IMR-90 (cell line): ENCODE data around the gene WDR81. TPM values are rescaled to one million over a fixed set of nuclear protein-coding genes. Genes with fewer than 3 reads are reported as not detected.

Source experiments
- ATAC-seq: fragments of 200-7000 bp; cut with Tn5 transposase; 2 replicates; pipeline ENCODE4 v1.9.1; 2020; ENCODE audit warnings: low read depth, mild to moderate bottlenecking, moderate library complexity
- BruUV-seq: library from RNA; stranded (reverse); fragments of 400-500 nt; replicated peaks from 2 replicates; lab custom pipeline; 2021; lab: Mats Ljungman, UMichigan
- CTCF ChIA-PET: fragments of 300-600 bp; formaldehyde crosslinking; extraction: SDS; loops from one replicate; lab custom pipeline; 2021; ENCODE audit warnings: antibody characterized with exemption; lab: Yijun Ruan, JAX
- POLR2A ChIA-PET: fragments of 300-600 bp; sonication (Branson Sonifier 250); formaldehyde crosslinking; loops from one replicate; lab custom pipeline; 2022; ENCODE audit warnings: antibody characterized with exemption; ENCODE audit not compliant: unreplicated experiment; lab: Charles Lee
- DNase-seq: peaks from one replicate; pipeline ENCODE4 v3.0.0; 2013
- H2AFZ ChIP-seq: replicated peaks from 2 replicates; pipeline ENCODE3; 2013; ENCODE audit warnings: low read length, mild to moderate bottlenecking; ENCODE audit not compliant: poor library complexity
- H2AK5ac ChIP-seq: 2 replicates; pipeline ENCODE4 v1.6.1; 2013; ENCODE audit warnings: low read depth, low read length, inconsistent platforms
- H2AK9ac ChIP-seq: replicated peaks from 2 replicates; pipeline ENCODE3; 2013; ENCODE audit warnings: mild to moderate bottlenecking, low read depth, low read length, moderate library complexity; ENCODE audit not compliant: poor library complexity
- H2BK120ac ChIP-seq: 2 replicates; pipeline ENCODE4 v1.6.1; 2013; ENCODE audit warnings: low read depth, low read length, inconsistent platforms
- H2BK15ac ChIP-seq: 3 replicates; pipeline ENCODE4 v1.6.1; 2013; ENCODE audit warnings: low read depth, low read length, inconsistent platforms
- H2BK20ac ChIP-seq: 2 replicates; pipeline ENCODE4 v1.6.1; 2013; ENCODE audit warnings: low read depth, mild to moderate bottlenecking, inconsistent platforms, low read length, moderate library complexity
- H2BK5ac ChIP-seq: 2 replicates; pipeline ENCODE4 v1.6.1; 2013; ENCODE audit warnings: mild to moderate bottlenecking, low read depth, low read length, inconsistent platforms; ENCODE audit not compliant: poor library complexity, severe bottlenecking
- H3K14ac ChIP-seq: replicated peaks from 2 replicates; pipeline ENCODE4 v1.6.1; 2013; ENCODE audit warnings: low read depth, low read length, inconsistent platforms
- H3K18ac ChIP-seq: 2 replicates; pipeline ENCODE4 v1.6.1; 2013; ENCODE audit warnings: low read depth, low read length, control low read depth
- H3K23ac ChIP-seq: 2 replicates; pipeline ENCODE4 v1.6.1; 2013; ENCODE audit warnings: low read depth, low read length, inconsistent platforms
- H3K27ac ChIP-seq: 2 replicates; pipeline ENCODE4 v1.5.1; 2013; ENCODE audit warnings: mild to moderate bottlenecking, control low read depth, low read length; ENCODE audit not compliant: insufficient read depth
- H3K27me3 ChIP-seq: 2 replicates; pipeline ENCODE4 v1.6.1; 2013; ENCODE audit warnings: low read length; ENCODE audit not compliant: control insufficient read depth, insufficient read depth
- H3K36me3 ChIP-seq: 2 replicates; pipeline ENCODE4 v1.6.1; 2013; ENCODE audit warnings: low read length, mixed read lengths; ENCODE audit not compliant: control insufficient read depth, insufficient read depth
- H3K4ac ChIP-seq: 2 replicates; pipeline ENCODE4 v1.6.1; 2013; ENCODE audit warnings: low read depth, low read length, inconsistent platforms
- H3K4me1 ChIP-seq: 2 replicates; pipeline ENCODE4 v1.6.1; 2013; ENCODE audit warnings: low read length, mixed read lengths; ENCODE audit not compliant: control insufficient read depth, insufficient read depth
- H3K4me2 ChIP-seq: 2 replicates; pipeline ENCODE4 v1.6.1; 2013; ENCODE audit warnings: low read depth, mild to moderate bottlenecking, control low read depth, low read length, moderate library complexity
- H3K4me3 ChIP-seq: 2 replicates; pipeline ENCODE4 v1.5.1; 2013; ENCODE audit warnings: low read depth, mild to moderate bottlenecking, control low read depth, low read length, moderate library complexity; ENCODE audit not compliant: insufficient read depth
- H3K56ac ChIP-seq: 2 replicates; pipeline ENCODE4 v1.6.1; 2013; ENCODE audit warnings: low read length, inconsistent platforms; ENCODE audit not compliant: insufficient read depth; ENCODE audit errors: extremely low read depth
- H3K79me1 ChIP-seq, 2 experiments: 2 replicates each; pipeline ENCODE4 v1.6.1; 2013; ENCODE audit warnings: low read length in 2 of 2, inconsistent platforms in 1 of 2, low read depth in 1 of 2
- H3K9ac ChIP-seq: 2 replicates; pipeline ENCODE4 v1.6.1; 2013; ENCODE audit warnings: low read depth, low read length, control low read depth
- H3K9me1 ChIP-seq: 2 replicates; pipeline ENCODE4 v1.6.1; 2013; ENCODE audit warnings: low read length, inconsistent platforms; ENCODE audit not compliant: insufficient read depth
- H3K9me3 ChIP-seq: 2 replicates; pipeline ENCODE4 v1.6.1; 2013; ENCODE audit warnings: low read length; ENCODE audit not compliant: control insufficient read depth, insufficient read depth
- H4K20me1 ChIP-seq: 2 replicates; pipeline ENCODE4 v1.6.1; 2013; ENCODE audit warnings: low read length, inconsistent platforms; ENCODE audit not compliant: insufficient read depth
- H4K5ac ChIP-seq: 2 replicates; pipeline ENCODE4 v1.6.1; 2013; ENCODE audit warnings: mild to moderate bottlenecking, low read depth, low read length, control low read depth
- H4K8ac ChIP-seq, 2 experiments: 2 replicates each; pipeline ENCODE4 v1.6.1; 2013; ENCODE audit warnings: low read depth in 2 of 2, low read length in 2 of 2, control low read depth in 1 of 2, inconsistent platforms in 1 of 2
- H4K91ac ChIP-seq: 2 replicates; pipeline ENCODE4 v1.6.1; 2013; ENCODE audit warnings: low read depth, low read length, inconsistent platforms; ENCODE audit not compliant: insufficient read depth
- BHLHE40 ChIP-seq: fragments of 150-350 bp; IDR thresholded peaks from 2 replicates; pipeline ENCODE4 v1.6.1; 2016; ENCODE audit warnings: mild to moderate bottlenecking, low read depth, low read length
- CEBPB ChIP-seq: IDR thresholded peaks from 2 replicates; pipeline ENCODE4 v1.6.1; 2012; ENCODE audit warnings: low read depth, low read length, improper control_type of control experiment
- CHD1 ChIP-seq: IDR thresholded peaks from 2 replicates; pipeline ENCODE4 v1.6.1; 2012; ENCODE audit warnings: low read depth, low read length, improper control_type of control experiment
- FOS ChIP-seq: fragments of 150-350 bp; IDR thresholded peaks from 2 replicates; pipeline ENCODE4 v1.6.1; 2016; ENCODE audit warnings: low read depth, low read length
- MAZ ChIP-seq: IDR thresholded peaks from 2 replicates; pipeline ENCODE4 v1.6.1; 2012; ENCODE audit warnings: low read depth, mild to moderate bottlenecking, low read length, improper control_type of control experiment, moderate library complexity, borderline replicate concordance
- MXI1 ChIP-seq: IDR thresholded peaks from 2 replicates; pipeline ENCODE4 v1.6.1; 2012; ENCODE audit warnings: low read depth, mild to moderate bottlenecking, low read length, moderate library complexity, borderline replicate concordance
- NFE2L2 ChIP-seq: fragments of 150-350 bp; IDR thresholded peaks from 2 replicates; pipeline ENCODE4 v1.6.1; 2016; ENCODE audit warnings: low read depth, mild to moderate bottlenecking, low read length
- RCOR1 ChIP-seq: IDR thresholded peaks from 2 replicates; pipeline ENCODE4 v1.6.1; 2012; ENCODE audit warnings: mild to moderate bottlenecking, low read length, improper control_type of control experiment; ENCODE audit not compliant: insufficient replicate concordance
- RFX5 ChIP-seq: IDR thresholded peaks from 2 replicates; pipeline ENCODE4 v1.8.0; 2012; ENCODE audit warnings: low read depth, mild to moderate bottlenecking, low read length, moderate library complexity
- WGBS, 2 experiments: methylation state at CpG; one replicate each; pipeline versions ENCODE4 v1.1.5 to v1.1.7; 2013; ENCODE audit warnings: missing lambda C conversion rate in 2 of 2; ENCODE audit not compliant: insufficient read length in 1 of 2; ENCODE audit errors: extremely low coverage in 2 of 2; 5-methylcytosine and 5-hydroxymethylcytosine counted together
- dilution Hi-C: fragments of 300-500 bp; cut with HindIII; formaldehyde crosslinking; loops from one replicate; pipeline ENCODE4 v1.14.3; 2018; ENCODE audit warnings: low sequenced_read_pairs; ENCODE audit not compliant: unreplicated experiment
- in situ Hi-C: fragments of 300-500 bp; cut with MboI; formaldehyde crosslinking; loops from 3 replicates; pipeline ENCODE4 v1.14.3; 2019; ENCODE audit warnings: low sequenced_read_pairs, inconsistent platforms, mixed read lengths
- intact Hi-C: fragments of 100-400 bp; cut with micrococcal nuclease; formaldehyde crosslinking; loops from 2 replicates; pipeline ENCODE4 v1.10.0; 2022
- polyA plus RNA-seq, 3 experiments: library from polyadenylated mRNA; depleted of rRNA; stranded (reverse); fragments of >200 nt; gene quantifications; 2 replicates each; pipeline ENCODE4 v1.2.3, GENCODE V29; 2012; ENCODE audit warnings: low replicate concordance in 1 of 3
- total RNA-seq: library from RNA; depleted of rRNA; stranded (reverse); fragments of >200 nt; gene quantifications from 2 replicates; pipeline ENCODE4 v1.2.3, GENCODE V29; 2012
- TF ChIP-seq, protein P1 (sequence below): fragments of 150-350 bp; IDR thresholded peaks from 2 replicates; pipeline ENCODE4 v1.6.1; 2017; ENCODE audit warnings: mild to moderate bottlenecking, antibody characterized with exemption, low read length, low read depth
- TF ChIP-seq, protein P2 (sequence below): conservative IDR thresholded peaks from 2 replicates; pipeline ENCODE4 v1.5.1; 2012; ENCODE audit warnings: mild to moderate bottlenecking, low read depth, low read length, improper control_type of control experiment
- TF ChIP-seq, protein P3 (sequence below): fragments of 150-350 bp; IDR thresholded peaks from 2 replicates; pipeline ENCODE4 v1.6.1; 2016; ENCODE audit warnings: low read depth, mild to moderate bottlenecking, low read length, moderate library complexity, borderline replicate concordance

The WDR81 gene
- total and polyA plus RNA-seq, 2 of the 4 experiments (the other 2 are of a cell fraction) = 3.0 to 8.4 TPM

DNA sequence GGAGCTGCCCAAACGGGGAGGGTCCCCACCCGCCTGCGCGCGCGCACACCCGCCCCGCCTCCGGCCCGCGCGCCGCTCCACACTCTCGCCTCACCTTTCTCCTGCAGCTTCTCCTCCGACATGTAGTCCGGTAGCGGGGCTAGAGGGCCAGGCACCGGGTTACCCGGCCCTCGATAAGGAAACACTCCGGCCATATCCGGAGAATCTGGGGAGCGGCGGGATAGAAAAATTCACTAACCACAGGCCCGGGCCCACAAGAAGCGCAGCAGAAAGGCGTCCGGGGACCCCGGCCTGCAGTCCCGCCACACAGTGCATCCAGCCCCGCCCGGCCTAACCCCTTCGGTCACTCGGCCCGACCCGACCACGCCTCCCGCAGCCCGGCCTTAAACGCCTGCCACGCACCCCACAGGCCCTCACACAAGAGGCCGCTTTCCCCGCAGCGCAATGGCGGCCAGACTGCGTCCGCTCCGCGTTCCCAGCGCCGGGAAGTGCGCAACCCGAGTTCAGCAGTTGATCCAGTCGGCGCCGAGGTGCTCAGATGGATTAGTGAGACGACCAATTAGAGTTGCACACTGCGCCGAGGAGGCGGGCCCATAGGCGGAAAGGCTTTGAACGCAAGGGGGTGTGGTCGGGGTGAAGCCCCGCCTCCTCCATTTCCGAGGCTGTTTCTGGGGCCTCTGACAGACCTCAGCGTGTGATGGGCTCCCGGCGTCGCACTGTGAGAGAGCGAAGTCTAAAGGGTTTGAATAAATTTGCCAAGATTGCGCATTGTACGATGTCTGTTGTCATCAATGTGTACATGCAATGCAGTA is 39.9 kb upstream of the WDR81 start, which contains the start of gene PRPF8:
PRPF8 (minus strand) TSS at position 490 of the 812 bp plus-strand sequence; CDS start at position 194, 296 bp downstream.
- Histone ChIP-seq H3K9ac (peak within 1 kb of the TSS; percentile 89), H3K27ac (peak within 1 kb of the TSS; percentile 85), H4K8ac (peak within 1 kb of the TSS; percentile 96 to 99), H3K9me1 (peaks cover 16% of the 10 kb centered on the region), H3K4me1 (peaks cover 3% of the 10 kb centered on the region), H2AFZ (peak within 1 kb of the TSS; percentile 94), H3K4me3 (peak within 1 kb of the TSS; percentile 61), H4K91ac (peak within 1 kb of the TSS; percentile 81), H3K9me3 (no peaks in the 10 kb centered on the region), H3K27me3 (no peaks in the 10 kb centered on the region), H2BK20ac (0 out of 2 replicates have a peak within 1 kb of the TSS, but pooled peaks have one; percentile 28), H2BK5ac (peak within 1 kb of the TSS; percentile 81), H3K23ac (peak within 1 kb of the TSS; percentile 100), H4K5ac (peak within 1 kb of the TSS; percentile 93), H2AK9ac (peak within 1 kb of the TSS; percentile 95), H4K20me1 (peaks cover 43% of the 10 kb centered on the region), H3K79me1 (peaks cover 34 to 48% of the 10 kb centered on the region in 2 experiments), H3K4ac (peak within 1 kb of the TSS; percentile 94), H3K56ac (peak within 1 kb of the TSS; percentile 94), H3K18ac (peak within 1 kb of the TSS; percentile 75), H2BK120ac (peak within 1 kb of the TSS; percentile 72), H2BK15ac (no peak within 1 kb of the TSS; the same call in 2 of the 3 replicates), H3K4me2 (peak within 1 kb of the TSS; percentile 97), H3K36me3 (peaks cover 33% of the 10 kb centered on the region), H3K14ac (peak within 1 kb of the TSS; percentile 99), H2AK5ac (peak within 1 kb of the TSS; percentile 96)
- intact Hi-C loops = loop anchor here (2.0 kb wide), 1 partner anchor 30 kb away; no protein-coding TSS in a partner anchor
- peak; percentile 96 for DNase-seq
- ChIA-PET POLR2A (interaction anchor here (0.7 to 1.4 kb wide), 2 partner anchors 16 to 36 kb away, joined by 3 read pairs; no protein-coding TSS in a partner anchor), CTCF (interaction anchor here (1.2 kb wide), 1 partner anchor 15 kb away, joined by 3 read pairs; no protein-coding TSS in a partner anchor)
- in situ Hi-C loops = no loop called here
- BruUV-seq = no TSS peak
- ATAC-seq = peak; percentile 99
- dilution Hi-C loops = no loop called here
- WGBS, 2 experiments = 0% methylated on average over 35 of the region's 72 CpGs; no CpG with 5 or more reads in 1 of the 2 experiments
- TF ChIP-seq, protein P1, sequence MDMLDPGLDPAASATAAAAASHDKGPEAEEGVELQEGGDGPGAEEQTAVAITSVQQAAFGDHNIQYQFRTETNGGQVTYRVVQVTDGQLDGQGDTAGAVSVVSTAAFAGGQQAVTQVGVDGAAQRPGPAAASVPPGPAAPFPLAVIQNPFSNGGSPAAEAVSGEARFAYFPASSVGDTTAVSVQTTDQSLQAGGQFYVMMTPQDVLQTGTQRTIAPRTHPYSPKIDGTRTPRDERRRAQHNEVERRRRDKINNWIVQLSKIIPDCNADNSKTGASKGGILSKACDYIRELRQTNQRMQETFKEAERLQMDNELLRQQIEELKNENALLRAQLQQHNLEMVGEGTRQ = no peak; the same call in 1 of the 2 replicates
- TF ChIP-seq MAZ (0 out of 2 replicates have a peak, but pooled peaks have one; percentile 12), RCOR1 (no peak), CHD1 (no peak), MXI1 (peak; percentile 86; the same call in 1 of the 2 replicates), NFE2L2 (no peak), RFX5 (no peak), BHLHE40 (no peak), CEBPB (peak; percentile 71), FOS (peak; percentile 11; the same call in 1 of the 2 replicates)
- TF ChIP-seq, protein P2, sequence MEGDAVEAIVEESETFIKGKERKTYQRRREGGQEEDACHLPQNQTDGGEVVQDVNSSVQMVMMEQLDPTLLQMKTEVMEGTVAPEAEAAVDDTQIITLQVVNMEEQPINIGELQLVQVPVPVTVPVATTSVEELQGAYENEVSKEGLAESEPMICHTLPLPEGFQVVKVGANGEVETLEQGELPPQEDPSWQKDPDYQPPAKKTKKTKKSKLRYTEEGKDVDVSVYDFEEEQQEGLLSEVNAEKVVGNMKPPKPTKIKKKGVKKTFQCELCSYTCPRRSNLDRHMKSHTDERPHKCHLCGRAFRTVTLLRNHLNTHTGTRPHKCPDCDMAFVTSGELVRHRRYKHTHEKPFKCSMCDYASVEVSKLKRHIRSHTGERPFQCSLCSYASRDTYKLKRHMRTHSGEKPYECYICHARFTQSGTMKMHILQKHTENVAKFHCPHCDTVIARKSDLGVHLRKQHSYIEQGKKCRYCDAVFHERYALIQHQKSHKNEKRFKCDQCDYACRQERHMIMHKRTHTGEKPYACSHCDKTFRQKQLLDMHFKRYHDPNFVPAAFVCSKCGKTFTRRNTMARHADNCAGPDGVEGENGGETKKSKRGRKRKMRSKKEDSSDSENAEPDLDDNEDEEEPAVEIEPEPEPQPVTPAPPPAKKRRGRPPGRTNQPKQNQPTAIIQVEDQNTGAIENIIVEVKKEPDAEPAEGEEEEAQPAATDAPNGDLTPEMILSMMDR = no peak
- TF ChIP-seq, protein P3, sequence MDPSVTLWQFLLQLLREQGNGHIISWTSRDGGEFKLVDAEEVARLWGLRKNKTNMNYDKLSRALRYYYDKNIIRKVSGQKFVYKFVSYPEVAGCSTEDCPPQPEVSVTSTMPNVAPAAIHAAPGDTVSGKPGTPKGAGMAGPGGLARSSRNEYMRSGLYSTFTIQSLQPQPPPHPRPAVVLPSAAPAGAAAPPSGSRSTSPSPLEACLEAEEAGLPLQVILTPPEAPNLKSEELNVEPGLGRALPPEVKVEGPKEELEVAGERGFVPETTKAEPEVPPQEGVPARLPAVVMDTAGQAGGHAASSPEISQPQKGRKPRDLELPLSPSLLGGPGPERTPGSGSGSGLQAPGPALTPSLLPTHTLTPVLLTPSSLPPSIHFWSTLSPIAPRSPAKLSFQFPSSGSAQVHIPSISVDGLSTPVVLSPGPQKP = no peak
